ENCODE data around the gene ASXL1. TPM values are rescaled to one million over a fixed set of nuclear protein-coding genes. Genes with fewer than 3 reads are reported as not detected.

ASXL1 gene
- polyA plus RNA-seq, 1 experiment: 28.9 TPM

GRCh38 chr20:32448306-32449056 is 90.3 kb downstream of the ASXL1 start:
- POLR2A ChIA-PET: no interaction called here
- CTCF ChIA-PET: no interaction called here
- Histone ChIP-seq H3K27ac (ENCODE audit: low read depth, low read length) (no peak overlapping the region), H3K4me3 (ENCODE audit: low read depth, low read length) (no peak overlapping the region), H3K27me3 (ENCODE audit: control insufficient read depth, insufficient read depth, low read length) (no peaks in the 10 kb centered on the region), H3K9me3 (ENCODE audit: control insufficient read depth, insufficient read depth, low read length) (no peaks in the 10 kb centered on the region; the same call in 1 of the 2 replicates)
- DNase-seq (ENCODE audit: low read depth, low spot score): no peak
- no peak for TF ChIP-seq CTCF (IDR thresholded peaks at IDR 0.05; ENCODE audit: low read depth, low read length)

- no peak overlapping the region for H3K27ac ChIP-seq (ENCODE audit: low read depth, low read length)
- no peak for DNase-seq (ENCODE audit: low read depth, low spot score)
- ChIA-PET CTCF (no interaction called here), POLR2A (no interaction called here)
- H3K27me3 ChIP-seq (ENCODE audit: control insufficient read depth, insufficient read depth, low read length): no peaks in the 10 kb centered on the region
- no peak for TF ChIP-seq CTCF (IDR thresholded peaks at IDR 0.05; ENCODE audit: low read depth, low read length)
- H3K9me3 ChIP-seq (ENCODE audit: control insufficient read depth, insufficient read depth, low read length): no peaks in the 10 kb centered on the region; the same call in 1 of the 2 replicates
- no peak overlapping the region for H3K4me3 ChIP-seq (ENCODE audit: low read depth, low read length)
These were observed 91.1 kb downstream of the ASXL1 start for GRCh38 chr20:32449057-32449889.

- no peaks in the 10 kb centered on the region for H3K27me3 ChIP-seq (ENCODE audit: control insufficient read depth, insufficient read depth, low read length)
- CTCF ChIA-PET: no interaction called here
- H3K4me3 ChIP-seq (ENCODE audit: low read depth, low read length): no peak overlapping the region
- TF ChIP-seq CTCF (IDR thresholded peaks at IDR 0.05; ENCODE audit: low read depth, low read length): no peak
- H3K9me3 ChIP-seq (ENCODE audit: control insufficient read depth, insufficient read depth, low read length): no peaks in the 10 kb centered on the region; the same call in 1 of the 2 replicates
- POLR2A ChIA-PET: interaction anchor here (0.6 kb wide), 1 partner anchor 92 kb away, joined by 4 read pairs; the partner anchor contains the start of gene ASXL1
- no peak for DNase-seq (ENCODE audit: low read depth, low spot score)
- H3K27ac ChIP-seq (ENCODE audit: low read depth, low read length): no peak overlapping the region
These were observed 91.8 kb downstream of the ASXL1 start for GRCh38 chr20:32449890-32450401.

GRCh38 chr20:32450484-32451061 is 92.4 kb downstream of the ASXL1 start:
- Histone ChIP-seq H3K27ac (ENCODE audit: low read depth, low read length) (no peak overlapping the region), H3K4me3 (ENCODE audit: low read depth, low read length) (no peak overlapping the region), H3K9me3 (ENCODE audit: control insufficient read depth, insufficient read depth, low read length) (no peaks in the 10 kb centered on the region; the same call in 1 of the 2 replicates), H3K27me3 (ENCODE audit: control insufficient read depth, insufficient read depth, low read length) (no peaks in the 10 kb centered on the region)
- no peak for TF ChIP-seq CTCF (IDR thresholded peaks at IDR 0.05; ENCODE audit: low read depth, low read length)
- ChIA-PET POLR2A (interaction anchor here (0.6 to 0.7 kb wide), 2 partner anchors 92 to 93 kb away, joined by 4 to 8 read pairs; partner anchors contain the start of gene ASXL1), CTCF (no interaction called here)
- no peak for DNase-seq (ENCODE audit: low read depth, low spot score)
